OCI-LY1 (cell line): ENCODE measurements around the gene SLC17A6.

Experiments used
- H2AFZ ChIP-seq: fragments of 200-600 bp; sonication (generic), shearing (Covaris generic); 2 replicates; pipeline ENCODE4 v1.6.0; 2014; ENCODE audit warnings: antibody characterized with exemption, mild to moderate bottlenecking, low read length
- H3F3A ChIP-seq: fragments of 200-600 bp; sonication (generic), shearing (Covaris generic); 2 replicates; pipeline ENCODE4 v1.6.0; 2014; ENCODE audit warnings: mild to moderate bottlenecking, antibody characterized with exemption, low read length, moderate library complexity; ENCODE audit not compliant: insufficient read depth
- H3K27ac ChIP-seq: fragments of 200-600 bp; sonication (generic); 2 replicates; pipeline ENCODE4 v1.5.1; 2014; ENCODE audit warnings: low read length, mixed run types, mild to moderate bottlenecking, low read depth; ENCODE audit not compliant: poor library complexity, severe bottlenecking
- H3K27me3 ChIP-seq: fragments of 200-600 bp; sonication (generic); 2 replicates; pipeline ENCODE4 v1.6.0; 2014; ENCODE audit warnings: antibody characterized with exemption, mild to moderate bottlenecking, low read length, moderate library complexity; ENCODE audit not compliant: insufficient read depth
- H3K36me3 ChIP-seq: fragments of 200-600 bp; sonication (generic); 2 replicates; pipeline ENCODE4 v1.6.1; 2014; ENCODE audit warnings: mild to moderate bottlenecking, antibody characterized with exemption, low read length, moderate library complexity, mixed read lengths; ENCODE audit not compliant: insufficient read depth
- H3K4me1 ChIP-seq: fragments of 200-600 bp; sonication (generic); 2 replicates; pipeline ENCODE4 v1.5.1; 2014; ENCODE audit warnings: mild to moderate bottlenecking, low read length, moderate library complexity; ENCODE audit not compliant: insufficient read depth, severe bottlenecking
- H3K4me2 ChIP-seq: fragments of 200-600 bp; sonication (generic), shearing (Covaris generic); 2 replicates; pipeline ENCODE4 v1.6.1; 2014; ENCODE audit warnings: low read length
- H3K4me3 ChIP-seq: fragments of 200-600 bp; sonication (generic); 2 replicates; pipeline ENCODE4 v1.5.1; 2014; ENCODE audit warnings: low read length, low read depth, mild to moderate bottlenecking, mixed read lengths; ENCODE audit not compliant: poor library complexity, severe bottlenecking
- H3K79me2 ChIP-seq: fragments of 200-600 bp; shearing (Covaris generic); 2 replicates; pipeline ENCODE4 v1.6.1; 2016; ENCODE audit warnings: mixed run types, low read length, mixed read lengths; ENCODE audit not compliant: insufficient read depth
- H3K9ac ChIP-seq: fragments of 200-600 bp; sonication (generic), shearing (Covaris generic); 2 replicates; pipeline ENCODE4 v1.6.1; 2014; ENCODE audit warnings: mild to moderate bottlenecking, low read length, mixed read lengths
- H3K9me2 ChIP-seq: fragments of 200-600 bp; sonication (generic), shearing (Covaris generic); 2 replicates; pipeline ENCODE4 v1.6.1; 2014; ENCODE audit warnings: low read depth, mild to moderate bottlenecking, low read length, mixed read lengths
- H3K9me3 ChIP-seq: fragments of 200-600 bp; shearing (Covaris generic); 2 replicates; pipeline ENCODE4 v1.6.1; 2014; ENCODE audit warnings: low read length, mixed read lengths
- H4K20me1 ChIP-seq: fragments of 200-600 bp; sonication (generic), shearing (Covaris generic); 2 replicates; pipeline ENCODE4 v1.6.0; 2016; ENCODE audit warnings: mild to moderate bottlenecking, low read length; ENCODE audit not compliant: insufficient read depth
- CTCF ChIP-seq: fragments of 200-600 bp; sonication (generic), shearing (Covaris generic); IDR thresholded peaks from 2 replicates; pipeline ENCODE4 v1.5.1; 2017; ENCODE audit warnings: mild to moderate bottlenecking, antibody characterized with exemption, low read length, moderate library complexity, mixed read lengths
- EZH2 ChIP-seq: fragments of 200-600 bp; sonication (generic), shearing (Covaris generic); IDR thresholded peaks from 2 replicates; pipeline ENCODE4 v1.8.0; 2017; ENCODE audit warnings: borderline replicate concordance, mixed run types, mild to moderate bottlenecking, antibody characterized with exemption, low read length, moderate library complexity, mixed read lengths

SLC17A6 gene

DNA sequence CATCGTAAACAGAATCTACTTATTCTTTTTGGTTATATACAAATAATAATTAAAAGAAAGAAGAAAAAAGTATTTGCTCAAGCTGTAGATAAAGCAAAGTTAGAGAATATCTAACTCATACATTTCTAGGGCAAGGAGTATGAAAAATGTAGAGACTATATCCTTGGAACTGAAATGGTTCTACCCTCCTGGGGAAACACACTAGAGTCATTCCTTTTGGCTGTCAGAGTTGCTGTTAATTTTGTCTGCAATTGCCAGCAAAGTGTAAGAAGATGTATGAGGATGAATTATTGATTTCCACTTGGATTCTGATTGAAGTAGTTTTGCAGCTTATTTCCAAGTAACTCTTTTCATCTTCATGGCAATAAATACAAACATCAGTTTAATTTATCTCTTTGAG is 69.1 kb downstream of the SLC17A6 start:
- no peaks in the 10 kb centered on the region for H3K79me2 ChIP-seq
- H3K9me3 ChIP-seq: no peaks in the 10 kb centered on the region
- H2AFZ ChIP-seq: no peak overlapping the region
- H4K20me1 ChIP-seq: no peaks in the 10 kb centered on the region
- H3F3A ChIP-seq: no peaks in the 10 kb centered on the region
- no peak overlapping the region for H3K4me2 ChIP-seq
- H3K27me3 ChIP-seq: no peaks in the 10 kb centered on the region
- no peak overlapping the region for H3K9ac ChIP-seq
- H3K36me3 ChIP-seq: no peaks in the 10 kb centered on the region
- no peaks in the 10 kb centered on the region for H3K9me2 ChIP-seq
- TF ChIP-seq EZH2 (no peak), CTCF (no peak)
- H3K4me1 ChIP-seq: no peaks in the 10 kb centered on the region
- no peak overlapping the region for H3K27ac ChIP-seq
- H3K4me3 ChIP-seq: no peak overlapping the region

DNA sequence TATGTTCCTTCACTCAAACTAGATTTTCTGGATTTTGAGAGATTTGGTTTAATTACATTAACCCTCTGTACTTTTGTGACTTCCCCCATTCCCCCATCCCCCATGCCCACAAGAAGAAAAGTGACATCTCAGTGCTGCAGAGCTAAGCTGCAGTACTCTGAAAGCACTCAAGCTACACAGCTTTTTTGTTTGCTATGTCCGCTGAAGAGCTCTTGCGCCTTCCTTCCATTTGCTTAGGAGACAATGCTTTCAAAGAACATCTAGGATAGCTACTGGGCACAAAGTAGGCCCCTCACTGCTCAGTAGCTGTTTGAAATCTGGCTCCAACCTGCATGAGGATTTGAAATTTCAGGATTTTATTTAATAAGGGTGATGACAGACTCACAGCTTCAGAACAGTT is 69.7 kb downstream of the SLC17A6 start:
- H3K9ac ChIP-seq: no peak overlapping the region
- no peaks in the 10 kb centered on the region for H3K9me2 ChIP-seq
- TF ChIP-seq CTCF: no peak
- no peak for TF ChIP-seq EZH2
- H3K4me3 ChIP-seq: no peak overlapping the region
- no peaks in the 10 kb centered on the region for H3F3A ChIP-seq
- H3K4me1 ChIP-seq: no peaks in the 10 kb centered on the region
- no peaks in the 10 kb centered on the region for H3K27me3 ChIP-seq
- no peak overlapping the region for H3K4me2 ChIP-seq
- no peak overlapping the region for H2AFZ ChIP-seq
- no peaks in the 10 kb centered on the region for H3K9me3 ChIP-seq
- no peaks in the 10 kb centered on the region for H3K79me2 ChIP-seq
- no peak overlapping the region for H3K27ac ChIP-seq
- H3K36me3 ChIP-seq: no peaks in the 10 kb centered on the region
- no peaks in the 10 kb centered on the region for H4K20me1 ChIP-seq

DNA sequence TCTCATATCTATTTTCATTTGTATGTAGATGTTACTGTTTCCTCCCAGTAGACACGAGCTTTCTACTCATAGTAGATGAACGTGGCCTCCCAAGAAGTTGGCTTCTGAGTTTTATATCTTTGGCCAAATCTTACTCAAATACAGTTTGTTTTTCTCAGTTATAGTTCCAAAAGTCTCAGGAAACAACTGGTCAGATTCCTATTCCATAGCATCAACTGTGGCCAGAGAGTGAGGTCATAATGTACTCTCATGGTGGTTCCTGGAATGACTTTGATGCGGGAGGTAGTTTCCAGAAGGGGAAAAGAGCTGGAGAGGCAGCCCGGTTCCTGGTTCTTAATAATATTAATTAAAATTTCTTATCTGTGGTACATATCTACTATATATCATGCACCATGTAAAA is 77.3 kb downstream of the SLC17A6 start:
- Histone ChIP-seq H3K79me2 (no peaks in the 10 kb centered on the region), H2AFZ (no peak overlapping the region), H3K4me3 (no peak overlapping the region), H3K4me2 (no peak overlapping the region), H3K9me3 (no peaks in the 10 kb centered on the region), H3K4me1 (no peaks in the 10 kb centered on the region), H3K9ac (no peak overlapping the region), H3K9me2 (no peaks in the 10 kb centered on the region), H3K27me3 (no peaks in the 10 kb centered on the region), H3K36me3 (no peaks in the 10 kb centered on the region), H3K27ac (no peak overlapping the region), H3F3A (no peaks in the 10 kb centered on the region), H4K20me1 (no peaks in the 10 kb centered on the region)
- TF ChIP-seq CTCF: no peak
- TF ChIP-seq EZH2: no peak
